HFF-Myc (cell line): ENCODE data around the gene KCNAB2.

Experiments
- DNase-seq: peaks from one replicate; pipeline ENCODE4 v3.0.0-alpha.2; 2011; ENCODE audit warnings: low read depth; ENCODE audit errors: extremely low read depth
- H3K4me3 ChIP-seq: replicated peaks from 2 replicates; pipeline ENCODE4 v1.5.1; 2011; ENCODE audit warnings: low read depth, mild to moderate bottlenecking, control low read depth, low read length
- TF ChIP-seq, protein P1 (sequence below): IDR thresholded peaks from 2 replicates; pipeline ENCODE4 v1.5.1; 2012; ENCODE audit warnings: mild to moderate bottlenecking, low read depth, low read length, control low read depth; ENCODE audit errors: missing control alignments

KCNAB2 gene

DNA sequence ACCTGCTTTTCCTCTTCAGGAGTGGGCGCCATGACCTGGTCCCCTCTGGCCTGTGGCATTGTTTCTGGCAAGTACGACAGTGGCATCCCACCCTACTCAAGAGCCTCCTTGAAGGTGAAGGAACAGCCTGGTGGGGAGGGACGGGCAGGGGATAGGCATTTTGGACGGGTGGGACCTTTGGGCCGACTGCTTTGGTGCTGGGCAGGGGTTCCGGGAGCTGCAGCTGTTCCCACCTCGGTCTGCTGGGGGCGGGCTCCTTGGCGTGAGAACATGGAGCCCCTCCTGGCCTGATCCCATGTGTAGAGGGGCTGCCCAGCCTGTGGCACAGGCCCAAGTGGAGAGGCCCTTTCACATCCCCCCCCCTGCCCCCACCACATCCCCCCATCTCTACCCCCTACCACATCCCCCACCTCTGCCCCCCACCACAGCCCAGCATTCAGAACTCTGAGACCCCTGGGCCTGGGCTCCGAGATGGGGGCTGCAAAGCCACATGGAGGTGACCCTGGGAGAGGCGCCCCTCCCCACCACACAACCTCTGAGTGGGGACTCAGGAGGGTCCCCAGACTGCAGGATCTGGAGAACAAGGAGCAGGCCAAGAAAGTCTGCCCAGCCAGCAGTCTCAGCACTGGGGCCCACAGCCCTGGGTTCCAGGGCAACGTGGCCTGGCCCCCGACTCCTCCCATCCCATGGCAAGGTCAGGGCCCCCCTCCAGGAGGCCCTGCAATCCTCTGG lies 50.0 kb downstream of the KCNAB2 start:
- no peak for DNase-seq
- H3K4me3 ChIP-seq = no peak overlapping the region
- TF ChIP-seq, protein P1, sequence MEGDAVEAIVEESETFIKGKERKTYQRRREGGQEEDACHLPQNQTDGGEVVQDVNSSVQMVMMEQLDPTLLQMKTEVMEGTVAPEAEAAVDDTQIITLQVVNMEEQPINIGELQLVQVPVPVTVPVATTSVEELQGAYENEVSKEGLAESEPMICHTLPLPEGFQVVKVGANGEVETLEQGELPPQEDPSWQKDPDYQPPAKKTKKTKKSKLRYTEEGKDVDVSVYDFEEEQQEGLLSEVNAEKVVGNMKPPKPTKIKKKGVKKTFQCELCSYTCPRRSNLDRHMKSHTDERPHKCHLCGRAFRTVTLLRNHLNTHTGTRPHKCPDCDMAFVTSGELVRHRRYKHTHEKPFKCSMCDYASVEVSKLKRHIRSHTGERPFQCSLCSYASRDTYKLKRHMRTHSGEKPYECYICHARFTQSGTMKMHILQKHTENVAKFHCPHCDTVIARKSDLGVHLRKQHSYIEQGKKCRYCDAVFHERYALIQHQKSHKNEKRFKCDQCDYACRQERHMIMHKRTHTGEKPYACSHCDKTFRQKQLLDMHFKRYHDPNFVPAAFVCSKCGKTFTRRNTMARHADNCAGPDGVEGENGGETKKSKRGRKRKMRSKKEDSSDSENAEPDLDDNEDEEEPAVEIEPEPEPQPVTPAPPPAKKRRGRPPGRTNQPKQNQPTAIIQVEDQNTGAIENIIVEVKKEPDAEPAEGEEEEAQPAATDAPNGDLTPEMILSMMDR = no peak

DNA sequence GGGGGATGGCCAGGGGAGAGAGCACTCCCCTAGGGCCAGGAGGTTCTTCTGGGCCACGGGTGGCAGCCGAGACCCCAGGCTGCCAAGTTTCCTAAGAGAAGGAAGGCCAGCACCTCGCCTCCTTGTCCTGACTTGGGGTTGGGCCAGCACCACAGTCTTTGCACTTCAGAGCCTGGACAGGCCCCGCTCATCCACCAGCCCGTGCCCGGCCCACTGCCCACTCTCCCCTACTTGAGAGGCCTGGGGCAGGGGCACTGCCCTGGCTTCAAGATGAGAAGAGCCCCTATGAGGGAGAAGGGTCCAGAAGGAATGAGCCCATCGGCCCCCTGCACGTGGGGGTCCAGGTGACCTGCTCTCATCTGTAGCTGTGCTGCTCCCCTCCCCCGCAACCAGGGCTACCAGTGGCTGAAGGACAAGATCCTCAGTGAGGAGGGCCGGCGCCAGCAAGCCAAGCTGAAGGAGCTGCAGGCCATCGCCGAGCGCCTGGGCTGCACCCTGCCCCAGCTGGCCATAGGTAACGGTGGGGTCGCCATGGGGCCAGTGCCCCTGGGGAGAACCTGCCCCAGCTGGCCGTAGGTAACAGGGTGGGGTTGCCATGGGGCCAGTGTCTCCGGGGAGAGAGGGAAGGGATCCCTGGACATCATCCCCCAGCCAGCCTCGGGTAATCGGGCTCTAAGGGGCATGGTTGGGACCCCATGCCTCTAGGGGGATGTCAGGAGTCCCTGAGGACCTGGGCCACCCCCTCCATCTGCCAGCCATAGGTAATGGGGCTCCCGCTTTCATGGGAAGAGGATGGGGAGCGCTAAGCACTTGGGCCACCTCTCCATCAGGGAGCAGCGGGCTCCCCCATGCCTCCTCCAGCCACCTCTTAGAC lies 50.8 kb downstream of the KCNAB2 start:
- TF ChIP-seq, protein P1 = no peak

DNA sequence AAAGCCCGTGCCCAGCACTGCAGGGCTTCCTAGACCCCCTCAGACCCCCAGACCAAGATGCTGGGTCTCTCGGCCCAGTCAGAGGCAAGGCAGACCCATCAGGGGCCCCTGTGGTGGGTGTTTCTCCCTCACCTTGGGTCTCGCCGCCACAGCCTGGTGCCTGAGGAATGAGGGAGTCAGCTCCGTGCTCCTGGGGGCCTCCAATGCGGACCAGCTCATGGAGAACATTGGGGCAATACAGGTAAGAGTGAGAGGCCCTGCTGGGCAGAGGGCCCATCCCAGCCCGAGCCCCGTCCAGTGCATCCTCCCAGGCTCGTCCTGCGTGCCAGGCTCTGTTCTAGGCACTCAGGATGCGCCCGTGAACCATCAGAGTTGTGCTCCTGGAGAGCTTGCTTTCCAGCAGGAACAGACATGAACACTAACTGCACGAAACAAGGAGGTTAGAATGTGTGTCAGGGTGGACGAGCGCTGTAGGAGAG lies 51.5 kb downstream of the KCNAB2 start:
- no peak for DNase-seq
- TF ChIP-seq, protein P1 = no peak
- H3K4me3 ChIP-seq = no peak overlapping the region

More for the DNA sequence above, 50.8 kb downstream of the KCNAB2 start:
- H3K4me3 ChIP-seq = no peak overlapping the region
- DNase-seq = no peak

DNA sequence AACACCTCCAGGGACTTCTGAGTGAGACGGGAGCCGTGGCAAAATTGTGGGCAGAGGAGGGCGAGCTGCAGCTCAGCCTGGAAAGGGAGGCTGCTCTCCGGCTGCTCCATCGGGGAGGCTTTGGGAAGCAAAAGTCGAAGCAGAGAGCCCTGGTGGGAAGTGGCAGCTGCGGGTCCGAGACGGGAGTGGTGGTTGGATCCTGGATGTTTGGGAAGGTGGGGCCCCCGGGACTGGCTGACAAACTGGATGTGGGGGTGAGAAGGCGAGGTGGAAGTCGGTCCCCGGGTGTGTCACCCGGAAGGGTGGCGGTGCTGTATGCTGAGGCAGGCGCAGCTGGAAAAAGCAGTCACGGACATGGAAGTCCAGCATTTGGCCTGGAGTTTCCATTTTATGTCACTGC lies 52.1 kb downstream of the KCNAB2 start:
- TF ChIP-seq, protein P1 = no peak
- DNase-seq = no peak
- H3K4me3 ChIP-seq = no peak overlapping the region; the same call in 1 of the 2 replicates

DNA sequence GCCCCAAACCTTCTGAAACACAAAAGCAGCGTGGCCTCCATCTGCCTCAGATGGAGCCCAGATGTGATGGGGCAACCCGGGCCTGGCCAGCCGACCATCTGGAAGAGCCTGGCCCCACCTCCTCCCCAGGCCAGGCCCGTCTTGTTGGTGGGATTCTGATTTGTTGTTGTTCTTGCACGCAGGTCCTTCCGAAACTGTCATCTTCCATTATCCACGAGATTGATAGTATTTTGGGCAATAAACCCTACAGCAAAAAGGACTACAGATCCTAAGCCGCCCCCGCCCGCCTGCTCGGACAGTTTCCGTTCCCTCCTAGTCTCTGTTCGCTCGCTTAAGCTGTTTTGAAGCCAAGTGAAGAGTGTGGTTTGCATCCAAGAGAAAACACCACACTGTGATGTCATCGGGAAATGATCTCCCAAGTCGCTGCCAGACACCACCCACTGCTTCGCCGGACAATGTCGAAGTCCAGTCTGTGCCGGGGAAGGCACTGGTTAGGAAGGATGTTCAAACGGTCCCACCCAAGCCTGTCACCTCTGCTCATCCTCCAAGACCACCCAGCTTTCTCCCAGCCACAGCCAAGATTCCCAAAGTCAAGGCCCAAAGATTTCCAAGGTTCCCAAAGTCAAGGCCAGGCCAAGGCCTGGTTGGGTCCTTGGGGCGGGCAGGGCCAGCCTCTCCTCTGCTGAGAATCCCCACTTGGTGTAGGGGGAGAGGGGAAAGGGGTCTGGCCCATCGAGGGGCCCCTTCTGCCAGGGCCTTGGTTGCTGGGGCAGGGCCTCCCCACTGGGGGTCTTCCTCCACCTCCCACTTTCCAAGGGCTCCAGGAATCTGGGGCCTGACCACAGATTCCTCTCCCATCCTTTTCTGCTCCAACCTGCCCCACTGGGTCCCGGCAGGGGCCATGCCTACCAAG lies 52.9 kb downstream of the KCNAB2 start:
- DNase-seq = peak; percentile 87
- no peak overlapping the region; the same call in 1 of the 2 replicates for H3K4me3 ChIP-seq
- TF ChIP-seq, protein P1 = no peak

DNA sequence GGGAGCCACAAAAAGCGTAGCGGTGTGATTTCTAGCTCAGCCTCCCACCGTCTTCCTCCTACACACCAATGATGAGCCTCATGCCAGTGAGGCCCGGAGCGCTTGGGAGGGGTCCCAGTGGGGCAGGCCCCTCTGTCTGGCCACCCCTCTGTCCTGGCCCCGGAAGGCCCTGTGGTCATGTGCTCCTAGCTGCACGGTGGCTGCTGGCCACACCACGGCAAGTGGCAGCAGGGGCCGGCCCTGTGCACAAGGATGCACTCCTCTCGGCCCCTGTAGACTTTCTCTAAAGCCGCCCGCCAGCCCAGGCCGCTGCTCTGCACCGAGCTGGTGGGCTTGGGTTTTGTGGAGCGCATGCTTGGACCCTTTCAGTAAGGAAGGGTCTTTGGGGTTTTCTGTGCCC lies 53.6 kb downstream of the KCNAB2 start:
- DNase-seq = no peak
- no peak overlapping the region for H3K4me3 ChIP-seq
- TF ChIP-seq, protein P1 = no peak
